Activated T-helper 9 cell treated with anti-CD3 and anti-CD28 coated beads, Interleukin-2, amount 50 U/mL, for 16 hours (primary cell): ENCODE measurements around the gene TBL1XR1.

Experiments used
- DNase-seq: peaks from one replicate; pipeline ENCODE4 v3.0.0-alpha.2; 2020; ENCODE audit warnings: low read depth

The TBL1XR1 gene

DNA sequence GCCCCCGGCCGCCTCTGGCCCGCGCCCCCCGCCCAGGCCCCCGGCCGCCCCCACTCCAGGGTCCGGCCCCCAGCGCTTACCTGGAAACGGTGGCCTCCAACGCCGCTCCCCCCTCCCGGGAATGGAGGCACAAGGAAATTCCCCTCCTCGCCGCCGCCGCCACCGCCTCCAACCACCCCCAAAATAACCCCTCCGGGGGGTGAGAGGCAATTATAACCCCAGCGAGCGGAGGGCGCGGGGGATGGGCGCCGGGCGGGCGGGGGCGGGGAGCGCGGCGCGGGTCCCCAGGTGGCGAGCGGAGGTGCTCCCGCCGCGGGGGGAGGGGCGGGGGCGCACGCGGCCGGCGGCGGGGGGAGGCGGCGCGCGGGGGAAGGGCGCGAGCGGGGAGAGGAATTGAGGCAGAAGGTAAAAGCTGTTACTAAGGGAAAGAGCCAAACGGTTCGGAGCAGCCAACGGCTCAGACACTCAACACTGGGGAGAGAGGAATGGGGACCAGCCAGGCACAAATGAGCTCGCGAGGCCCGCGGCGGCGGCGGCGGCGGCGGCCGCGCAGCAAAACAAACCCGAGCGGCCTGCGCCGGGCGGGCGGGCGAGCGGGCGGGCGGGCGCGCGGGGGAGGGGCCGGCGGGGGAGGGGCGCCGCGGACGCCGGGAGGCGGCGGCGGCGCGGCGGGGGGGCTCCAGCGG is at the start of gene TBL1XR1:
TBL1XR1 (minus strand) TSS at position 442 of the 686 bp plus-strand sequence. CDS start 132,505 bp downstream, outside the sequence.
- DNase-seq: peak; percentile 80

DNA sequence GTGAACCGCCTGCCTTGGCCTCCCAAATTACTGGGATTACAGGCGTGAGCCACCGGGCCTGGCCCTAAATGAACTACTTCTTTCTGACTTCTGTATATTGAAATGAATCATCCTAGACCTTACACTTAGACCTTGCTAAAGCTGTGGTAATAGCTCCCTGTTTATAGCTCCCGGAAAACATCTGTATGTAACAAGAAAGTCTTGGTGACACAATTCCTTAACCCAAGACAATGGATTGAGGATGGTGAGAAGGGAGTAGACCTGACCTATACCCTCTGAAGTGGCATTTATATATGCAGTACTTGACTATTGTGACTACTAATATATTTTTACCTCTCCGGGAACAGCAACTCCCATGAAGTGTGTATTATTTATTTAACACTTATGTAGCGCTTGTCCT is 48.0 kb upstream of the TBL1XR1 start:
- no peak for DNase-seq

DNA sequence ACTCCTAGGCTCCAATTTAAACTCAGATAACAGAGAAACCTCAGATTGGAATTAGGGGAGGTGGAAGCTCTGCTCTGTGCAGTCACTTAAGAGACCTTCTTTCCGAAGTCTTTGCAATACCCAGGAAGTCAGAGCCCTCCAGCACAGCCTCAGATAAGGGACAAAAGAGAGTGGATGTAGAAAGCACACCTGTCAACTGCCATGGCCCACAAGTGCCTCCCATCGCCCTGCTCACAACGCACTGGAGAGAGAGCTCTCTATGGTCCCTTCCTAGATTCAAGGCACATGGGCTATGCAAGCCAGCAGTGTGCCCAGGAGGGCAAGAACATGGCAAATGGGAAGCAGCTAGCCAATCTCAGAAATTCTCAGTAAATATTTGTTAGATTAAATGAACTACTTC is 47.3 kb upstream of the TBL1XR1 start:
- no peak for DNase-seq

DNA sequence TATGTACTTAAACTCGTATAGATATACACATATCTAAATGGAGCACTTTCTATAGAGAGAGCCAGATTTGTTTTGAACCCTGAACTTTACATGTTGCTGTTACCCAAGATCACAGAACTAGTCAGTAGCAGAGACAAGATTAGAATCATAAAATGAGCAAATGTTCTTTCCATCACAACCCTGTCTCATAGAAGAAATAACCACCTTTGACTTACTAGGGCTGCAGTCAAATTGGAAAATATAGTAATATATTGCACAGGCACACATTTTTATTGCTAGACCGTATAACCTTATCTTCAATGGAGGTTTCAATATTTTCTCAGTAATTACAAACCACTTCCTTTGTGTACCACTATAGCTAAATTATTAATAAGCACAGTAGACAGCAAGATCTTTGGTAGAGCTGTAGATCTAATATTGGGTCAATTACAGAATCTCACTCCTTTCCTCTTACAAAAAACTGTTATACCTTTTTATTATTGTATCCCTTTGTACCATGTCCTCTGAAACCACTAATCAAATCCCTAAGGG is 41.5 kb upstream of the TBL1XR1 start:
- no peak for DNase-seq

DNA sequence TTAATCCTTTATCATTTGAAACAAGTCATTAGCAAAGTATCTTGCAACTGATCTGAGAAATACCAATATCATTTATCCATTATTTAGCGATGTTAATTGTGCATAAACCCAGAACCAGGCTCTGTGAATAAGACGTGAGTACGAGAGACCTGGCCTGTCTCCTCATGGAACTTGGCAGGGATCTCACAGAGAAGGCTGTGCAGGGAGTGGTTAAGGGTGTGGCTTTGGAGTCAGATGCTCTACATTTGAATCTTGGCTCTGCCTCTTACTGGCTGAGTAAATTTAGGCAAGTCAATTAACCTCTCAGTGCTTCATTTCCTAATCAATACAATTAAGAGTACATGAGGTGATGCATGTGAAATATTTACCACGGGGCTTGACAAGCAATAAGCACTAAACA is 39.9 kb upstream of the TBL1XR1 start:
- no peak for DNase-seq

DNA sequence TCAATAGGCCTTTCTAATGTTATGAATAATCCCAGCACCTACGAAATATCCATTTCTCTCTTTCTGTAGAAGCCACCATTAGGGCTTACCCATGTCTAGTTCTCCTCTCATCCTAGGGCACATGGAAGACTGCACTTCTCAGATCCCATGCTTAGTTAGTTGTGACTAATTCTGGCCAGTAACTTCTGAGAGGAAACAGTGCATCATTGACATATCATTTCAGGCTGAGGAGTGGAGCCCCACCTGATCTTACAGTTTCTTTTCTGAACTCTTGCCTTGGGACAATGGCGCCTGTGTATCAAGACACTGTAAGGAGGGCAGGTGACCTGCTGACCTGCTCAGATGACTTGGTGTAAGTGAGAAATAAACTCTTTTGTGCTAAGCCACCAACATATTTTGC is 39.4 kb upstream of the TBL1XR1 start:
- DNase-seq: no peak

DNA sequence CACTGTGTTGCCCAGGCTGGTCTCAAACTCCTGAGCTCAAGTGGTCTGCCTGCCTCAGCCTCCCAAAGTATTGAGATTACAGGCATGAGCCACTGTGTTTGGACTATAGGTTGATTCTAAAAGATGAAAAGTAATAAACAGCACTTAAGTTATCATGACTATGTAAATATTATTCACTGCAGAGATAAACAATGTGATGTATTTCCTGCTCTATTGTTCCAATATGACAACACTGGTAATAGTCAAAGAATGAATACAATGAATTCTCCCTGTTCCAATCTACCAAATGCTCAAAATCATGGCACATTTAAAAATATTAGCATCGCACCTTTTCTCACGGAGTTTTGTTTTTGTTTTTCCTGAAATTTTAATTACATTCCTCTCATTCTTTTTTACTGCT is 36.8 kb upstream of the TBL1XR1 start:
- no peak for DNase-seq

DNA sequence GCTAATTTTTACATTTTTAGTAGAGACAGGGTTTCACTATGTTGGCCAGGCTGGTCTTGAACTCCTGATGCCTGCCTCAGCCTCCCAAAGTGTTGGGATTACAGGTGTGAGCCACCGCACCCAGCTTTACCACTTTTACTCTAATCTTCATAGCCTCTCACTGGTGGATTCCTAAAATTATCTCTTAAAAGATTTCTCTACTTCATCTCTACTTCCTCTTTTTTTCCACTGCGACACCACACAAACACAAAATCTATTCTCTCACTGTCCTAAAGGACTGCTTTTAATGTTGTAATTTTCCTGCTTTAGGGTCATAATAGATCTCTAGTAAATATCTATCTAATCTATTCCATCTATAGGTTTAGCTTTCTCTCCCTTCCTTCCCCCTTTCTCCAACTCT is 34.0 kb upstream of the TBL1XR1 start:
- no peak for DNase-seq

DNA sequence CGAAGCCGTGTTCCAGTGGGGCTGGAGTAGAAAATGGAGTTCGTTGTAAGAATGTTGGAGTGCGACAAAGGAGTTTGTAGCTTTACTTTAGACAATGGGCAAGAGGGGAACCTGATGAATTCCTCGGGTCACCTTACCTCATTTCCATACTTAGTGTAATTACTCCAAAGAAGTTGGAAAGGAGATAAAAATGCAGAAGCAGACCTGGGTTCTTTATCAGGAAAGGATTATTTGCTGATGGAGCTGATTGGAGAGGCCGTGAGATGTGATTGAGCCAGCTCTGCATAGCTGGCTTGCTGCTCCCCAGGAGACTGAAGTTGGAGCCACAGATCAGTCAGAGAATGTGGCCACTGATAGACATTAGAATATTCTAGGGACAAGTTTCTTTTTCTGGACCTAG is 33.4 kb upstream of the TBL1XR1 start:
- DNase-seq: no peak

DNA sequence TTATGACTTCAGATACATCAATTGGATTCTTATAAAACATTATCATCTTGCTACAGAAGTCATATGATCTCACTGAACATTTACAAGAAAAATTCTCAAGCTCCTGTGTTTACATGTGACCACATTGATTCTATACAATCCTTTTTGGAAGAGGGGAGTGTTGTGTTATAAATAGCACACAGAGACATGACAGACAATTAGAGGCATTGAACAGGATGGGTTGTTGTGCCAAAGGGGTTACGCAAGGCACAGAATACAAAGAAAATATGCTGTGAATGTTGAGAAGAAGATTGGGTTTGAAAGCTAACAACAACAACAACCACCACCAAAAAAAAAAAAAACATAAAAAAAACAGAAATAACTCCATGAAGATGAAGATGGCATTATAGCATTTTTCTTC is 32.5 kb upstream of the TBL1XR1 start:
- no peak for DNase-seq

DNA sequence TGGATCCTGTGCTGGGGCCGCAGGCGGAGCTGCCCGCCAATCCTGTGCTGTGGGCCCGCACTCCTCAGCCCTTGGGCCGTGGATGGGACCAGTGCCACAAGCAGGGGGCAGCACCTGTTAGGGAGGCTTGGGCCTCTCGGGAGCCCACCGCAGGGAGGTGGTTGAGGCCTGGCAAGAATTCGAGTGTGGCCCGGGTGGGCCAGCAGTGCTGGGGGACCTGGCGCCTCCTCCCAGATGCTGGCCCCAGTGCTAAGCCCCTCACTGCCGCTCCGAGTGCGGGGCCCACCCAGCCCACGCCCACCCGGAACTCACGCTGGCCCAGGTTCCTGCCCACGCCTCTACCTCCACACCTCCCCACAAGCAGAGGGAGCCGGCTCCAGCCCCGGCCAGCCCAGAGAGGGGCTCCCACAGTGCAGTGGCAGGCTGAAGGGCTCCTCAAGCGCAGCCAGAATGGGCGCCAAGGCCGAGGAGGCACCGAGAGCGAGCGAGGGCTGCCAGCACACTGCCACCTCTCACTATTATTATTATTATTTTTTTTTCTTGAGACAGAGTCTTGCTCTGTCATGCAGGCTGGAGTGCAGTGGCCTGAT is 31.4 kb upstream of the TBL1XR1 start:
- no peak for DNase-seq

DNA sequence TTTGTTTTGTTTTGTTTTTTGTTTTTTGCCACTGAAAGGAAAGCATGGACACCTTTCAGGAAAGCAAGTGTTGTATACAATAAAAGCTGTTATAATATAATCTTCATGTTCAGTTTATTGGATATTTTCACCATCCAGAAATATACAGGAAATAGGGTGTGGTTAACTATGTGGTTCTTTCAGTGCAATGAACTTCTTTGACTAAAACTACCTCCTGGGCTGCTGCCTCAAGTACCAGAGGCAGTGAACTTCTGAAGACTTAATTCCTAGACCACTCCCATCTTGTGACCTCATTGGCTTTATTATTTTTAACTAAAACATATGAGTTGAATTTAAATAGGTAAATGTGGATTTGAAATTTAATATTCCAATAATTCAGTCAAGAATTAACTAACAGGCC is 27.1 kb upstream of the TBL1XR1 start:
- DNase-seq: no peak

DNA sequence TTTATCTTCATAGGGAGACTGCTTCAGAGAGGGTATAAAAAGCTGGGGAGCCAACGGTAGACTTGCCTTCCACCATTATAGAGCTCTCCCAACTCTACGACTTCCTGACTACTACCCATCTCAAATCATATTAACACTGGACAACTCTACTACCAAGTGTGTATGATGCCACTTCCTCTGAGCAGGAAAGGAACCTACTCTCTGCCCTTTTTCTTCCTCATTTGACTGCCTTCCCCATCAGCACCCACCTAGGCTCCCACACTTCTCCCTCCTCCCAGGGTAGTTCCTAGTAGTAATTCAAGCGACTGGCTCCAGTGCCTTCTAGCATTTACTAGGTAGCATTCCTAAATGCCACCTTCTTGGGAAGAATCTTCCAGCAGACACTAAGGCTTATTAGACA is 24.5 kb upstream of the TBL1XR1 start:
- DNase-seq: no peak

DNA sequence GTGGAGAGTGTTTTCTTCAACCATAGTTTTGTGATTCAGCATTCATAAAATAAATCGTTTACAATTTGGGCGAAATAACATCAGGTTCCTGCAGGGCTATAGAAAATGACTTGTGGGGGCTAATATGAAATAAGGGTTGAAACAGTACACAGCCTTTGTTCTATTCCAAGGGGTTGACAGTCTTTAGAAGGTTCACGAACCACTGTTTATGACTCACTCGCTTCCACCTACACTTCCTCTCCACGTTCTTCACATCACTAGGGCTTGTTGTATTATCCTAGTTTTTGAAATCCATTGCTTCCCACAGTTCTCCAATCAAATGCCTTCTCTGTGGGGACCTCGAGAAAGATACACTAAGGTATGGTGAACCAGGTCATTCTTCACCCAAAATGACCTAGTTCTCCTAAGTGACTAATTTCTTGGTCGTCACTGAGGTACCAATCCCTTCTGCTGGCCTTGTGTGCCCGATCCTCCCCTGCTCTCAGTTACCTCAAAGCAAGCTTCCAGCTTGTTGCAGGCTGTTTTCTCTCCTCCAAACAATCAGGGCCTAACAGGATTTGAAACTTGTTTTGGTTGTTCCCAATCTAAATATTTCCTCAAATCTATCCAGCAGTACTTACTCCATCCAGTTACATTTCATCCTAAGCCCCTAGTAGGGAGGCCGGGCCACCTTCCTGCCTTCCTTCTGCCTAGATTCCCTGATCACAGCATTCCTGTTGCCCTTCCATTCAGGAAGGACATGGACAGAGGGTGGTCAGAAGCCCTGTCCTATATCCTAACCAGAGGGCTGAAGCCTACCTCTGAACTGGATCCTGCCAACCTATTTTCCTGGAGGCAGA is 23.1 kb upstream of the TBL1XR1 start:
- DNase-seq: no peak

DNA sequence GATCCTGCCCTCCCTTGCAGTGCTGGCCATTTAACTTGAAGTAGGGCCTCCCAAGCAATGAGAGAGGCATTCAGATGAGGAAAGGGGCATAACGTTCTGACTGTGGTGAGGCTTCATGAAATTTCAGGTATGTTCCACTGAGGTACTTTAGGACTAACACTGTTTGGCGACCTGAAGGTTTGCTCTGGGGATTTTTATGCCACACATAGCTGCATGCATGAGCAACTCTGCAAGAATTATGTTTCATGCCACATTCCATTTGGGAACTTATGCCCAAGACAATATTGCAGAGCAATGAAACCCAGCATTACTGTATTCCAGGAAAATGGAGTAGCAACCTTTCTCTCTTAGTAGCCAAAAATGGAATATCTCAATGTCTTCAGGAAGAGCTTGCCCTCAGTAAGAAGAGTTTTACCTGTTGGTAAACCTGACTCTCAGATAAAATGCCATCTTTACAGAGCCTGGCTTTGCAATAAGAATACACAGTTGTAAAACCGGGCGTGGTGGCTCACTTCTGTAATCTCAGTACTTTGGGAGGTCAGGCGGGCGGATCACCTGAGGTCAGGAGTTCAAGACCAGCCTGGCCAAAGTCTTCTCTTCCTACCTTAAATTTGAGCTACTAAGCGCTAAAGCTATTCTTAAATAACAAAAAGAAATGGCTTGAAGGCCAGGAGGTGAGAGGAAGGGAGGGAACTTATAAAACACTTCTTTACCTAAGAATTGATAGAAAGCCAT is 16.7 kb upstream of the TBL1XR1 start:
- no peak for DNase-seq

DNA sequence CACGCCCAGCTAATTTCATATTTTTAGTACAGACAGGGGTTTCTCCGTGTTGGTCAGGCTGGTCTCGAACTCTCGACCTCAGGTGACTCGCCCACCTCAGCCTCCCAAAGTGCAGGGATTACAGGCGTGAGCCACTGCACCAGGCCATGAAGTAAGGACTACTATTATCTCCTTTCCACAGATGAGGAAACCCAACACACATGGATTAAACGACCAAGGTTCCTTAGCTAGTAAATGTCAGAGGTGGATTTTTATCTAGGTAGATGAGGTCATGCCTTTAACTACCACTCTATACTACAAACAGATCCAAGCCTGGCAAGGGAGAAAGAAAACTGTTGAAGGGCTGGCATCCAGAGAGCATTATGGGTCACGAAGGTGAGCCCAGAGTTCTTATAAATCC is 15.5 kb upstream of the TBL1XR1 start:
- DNase-seq: no peak

DNA sequence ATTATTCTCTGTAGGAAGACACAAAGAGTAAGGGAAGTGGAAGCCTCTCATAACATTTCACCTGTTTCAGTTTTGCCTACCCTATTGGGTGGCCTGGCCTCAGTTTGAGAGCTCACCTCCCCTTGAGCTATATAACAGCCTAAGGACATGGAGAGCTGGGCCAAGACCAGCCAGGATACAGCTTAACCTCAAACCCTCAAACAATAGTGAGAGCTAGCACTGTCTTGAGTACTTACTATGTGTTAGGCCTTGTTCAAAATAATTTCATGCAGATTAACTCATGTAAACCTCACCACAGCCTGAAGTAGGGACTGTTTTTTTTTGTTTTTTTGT is 15.0 kb upstream of the TBL1XR1 start:
- no peak for DNase-seq

DNA sequence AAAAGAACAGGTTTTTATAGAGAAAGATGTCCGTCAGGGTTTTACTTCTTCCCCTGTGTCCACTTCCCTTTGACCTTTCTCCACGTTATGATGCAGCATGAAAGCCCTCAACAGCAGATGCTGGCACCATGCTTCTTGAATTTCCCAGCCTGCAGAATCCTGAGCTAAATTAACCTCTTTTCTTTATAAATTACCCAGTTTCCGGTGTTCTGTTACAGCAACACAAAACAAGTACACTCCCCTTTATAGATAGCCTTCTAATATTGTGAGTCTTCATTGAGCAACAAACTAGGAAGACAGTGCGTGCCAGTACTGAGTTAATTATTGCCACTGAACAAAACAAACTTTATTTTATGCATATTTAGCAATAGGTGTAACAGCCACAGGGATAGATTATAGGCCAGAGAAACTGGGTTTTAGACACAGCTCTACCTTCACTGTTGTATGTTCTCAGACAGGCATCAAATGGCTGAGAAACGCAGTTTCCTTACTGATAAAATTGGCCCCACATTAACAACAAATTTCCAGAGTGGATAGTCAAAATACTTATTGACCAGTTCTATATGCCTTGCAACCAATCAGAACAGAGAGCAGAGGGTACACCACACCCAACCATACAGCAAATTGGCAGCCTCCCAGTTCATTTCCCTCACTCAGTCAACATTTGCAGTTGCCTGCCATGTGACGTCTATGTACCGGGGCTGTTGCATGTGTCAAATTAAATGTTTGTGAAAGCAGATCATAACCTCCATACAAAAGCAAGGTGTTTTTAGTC is 14.4 kb upstream of the TBL1XR1 start:
- no peak for DNase-seq

DNA sequence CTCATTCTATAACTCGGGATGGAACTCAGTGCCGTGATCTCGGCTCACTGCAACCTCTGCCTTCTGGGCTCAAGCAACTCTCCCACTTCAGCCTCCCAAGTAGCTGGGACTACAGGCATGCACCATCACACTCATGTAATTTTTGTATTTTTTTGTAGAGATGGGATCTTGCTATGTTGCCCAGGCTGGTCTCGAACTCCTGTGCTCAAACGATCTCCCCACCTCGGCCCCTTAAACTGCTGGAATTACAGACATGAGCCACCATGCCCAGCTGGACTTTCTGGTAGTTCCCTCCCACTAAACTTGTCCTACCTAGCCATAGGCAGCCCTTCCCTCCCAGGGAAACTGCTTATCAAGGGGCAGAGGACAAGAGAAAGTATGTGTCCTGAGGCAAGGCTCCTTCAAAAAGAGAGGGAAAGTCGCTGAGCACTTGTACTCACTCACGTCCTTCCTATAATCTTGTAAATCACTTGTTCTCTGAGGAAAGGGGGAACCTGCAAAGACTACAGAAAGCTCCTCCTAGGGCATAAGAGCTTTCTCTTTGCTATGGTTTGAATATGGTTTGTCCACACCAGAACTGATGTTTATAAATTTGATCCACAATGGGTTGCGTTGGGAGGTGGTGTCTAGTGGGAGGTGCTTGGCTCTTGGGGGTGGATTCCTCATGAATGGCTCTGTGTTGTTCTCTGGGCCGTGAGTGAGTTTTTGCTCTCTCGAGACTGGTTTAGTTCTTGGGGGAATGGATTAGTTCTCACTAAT is 13.6 kb upstream of the TBL1XR1 start:
- DNase-seq: no peak

DNA sequence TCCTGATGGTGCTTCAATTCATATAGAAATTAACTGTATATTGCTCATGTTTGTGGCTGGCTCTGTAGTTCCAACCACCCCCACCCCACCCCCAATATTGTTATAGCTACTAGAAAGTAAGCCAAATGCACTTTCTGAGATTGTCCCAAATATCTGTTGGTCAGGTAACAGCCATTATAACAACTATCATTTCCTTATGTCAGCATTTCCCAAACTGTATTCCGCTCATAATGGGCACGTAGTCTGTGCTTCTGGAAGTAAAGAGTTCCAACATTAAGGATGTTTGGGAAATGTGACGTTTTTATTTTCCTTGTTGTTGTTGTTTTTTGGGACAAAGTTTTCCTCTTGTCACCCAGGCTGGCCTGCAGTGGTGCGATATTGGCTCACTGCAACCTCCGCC is 12.2 kb upstream of the TBL1XR1 start:
- DNase-seq: no peak

DNA sequence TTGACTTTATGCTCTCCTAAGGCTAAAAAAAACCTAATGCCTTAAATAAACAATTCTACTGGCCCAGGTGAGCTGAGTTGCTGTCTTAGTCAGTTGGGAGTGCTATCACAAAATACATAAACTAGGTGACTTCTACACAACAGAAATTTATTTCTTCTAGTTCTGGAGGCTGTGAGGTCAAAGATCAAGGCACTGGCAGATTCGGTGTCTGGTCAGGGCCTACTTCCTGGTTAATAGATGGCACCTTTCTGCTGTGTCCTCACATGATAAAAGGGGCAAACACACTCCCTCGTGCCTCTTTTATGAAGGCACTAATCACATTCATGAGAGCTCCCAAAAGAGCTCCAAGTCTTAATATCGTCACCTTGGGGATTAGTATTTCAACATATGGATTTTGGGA is 11.5 kb upstream of the TBL1XR1 start:
- DNase-seq: no peak
